Vagina (tissue), 2 donors: ENCODE data around the gene ZNF593OS. TPM values are rescaled to one million over a fixed set of nuclear protein-coding genes. Genes with fewer than 3 reads are reported as not detected.

Experiments used
- DNase-seq, 2 donors: peaks; one replicate each; pipeline ENCODE4 v3.0.0-alpha.2; 2017; ENCODE audit errors: extremely low spot score in 2 of 2
- H3K27ac ChIP-seq: fragments of 200-600 bp; sonication (generic); one replicate; pipeline ENCODE4 v1.5.1; 2019
- H3K27me3 ChIP-seq: fragments of 200-600 bp; sonication (generic); one replicate; pipeline ENCODE4 v1.5.1; 2019
- H3K36me3 ChIP-seq, 2 donors: fragments of 200-600 bp; sonication (generic); one replicate each; pipeline ENCODE4 v1.5.1; 2017 to 2019
- H3K4me1 ChIP-seq: fragments of 200-600 bp; sonication (generic); one replicate; pipeline ENCODE4 v1.5.1; 2019
- H3K4me3 ChIP-seq, 2 donors: fragments of 200-600 bp; sonication (generic); 1 replicate in 1 of 2; 2 replicates in 1 of 2; pipeline ENCODE4 v1.5.1; 2016 to 2019
- H3K9me3 ChIP-seq: fragments of 200-600 bp; sonication (generic); one replicate; pipeline ENCODE4 v1.5.1; 2019
- POLR2A ChIP-seq, 2 donors: fragments of 450-650 bp; IDR thresholded peaks; one replicate each; pipeline ENCODE4 v1.6.1; 2017; ENCODE audit warnings: antibody characterized with exemption in 2 of 2, mild to moderate bottlenecking in 2 of 2, moderate library complexity in 2 of 2
- POLR2AphosphoS5 ChIP-seq, 2 donors: sonication (generic); formaldehyde crosslinking; IDR thresholded peaks; one replicate each; pipeline ENCODE4 v1.9.0; 2017; ENCODE audit warnings: antibody characterized with exemption in 2 of 2, mild to moderate bottlenecking in 2 of 2, low read depth in 1 of 2; ENCODE audit not compliant: insufficient read depth in 1 of 2
- intact Hi-C: fragments of 100-400 bp; cut with DNase I; formaldehyde crosslinking; loops from one replicate; pipeline ENCODE4 v1.15.1; 2023
- total RNA-seq: library from RNA; depleted of rRNA; stranded (reverse); fragments of >200 nt; gene quantifications from one replicate; pipeline ENCODE4 v1.2.3, GENCODE V29; 2016
- TF ChIP-seq, protein P1 (sequence below), 3 experiments: fragments of 450-650 bp in 2 of 3; fragments of 200-600 bp in 1 of 3; sonication (generic) in 1 of 3; IDR thresholded peaks; one replicate each; pipeline ENCODE4 v1.5.1; 2017 to 2019; ENCODE audit warnings: antibody characterized with exemption in 3 of 3, mild to moderate bottlenecking in 2 of 3, moderate library complexity in 2 of 3

ZNF593OS gene
- total RNA-seq, 1 donor from 2014 or later: not detected

DNA sequence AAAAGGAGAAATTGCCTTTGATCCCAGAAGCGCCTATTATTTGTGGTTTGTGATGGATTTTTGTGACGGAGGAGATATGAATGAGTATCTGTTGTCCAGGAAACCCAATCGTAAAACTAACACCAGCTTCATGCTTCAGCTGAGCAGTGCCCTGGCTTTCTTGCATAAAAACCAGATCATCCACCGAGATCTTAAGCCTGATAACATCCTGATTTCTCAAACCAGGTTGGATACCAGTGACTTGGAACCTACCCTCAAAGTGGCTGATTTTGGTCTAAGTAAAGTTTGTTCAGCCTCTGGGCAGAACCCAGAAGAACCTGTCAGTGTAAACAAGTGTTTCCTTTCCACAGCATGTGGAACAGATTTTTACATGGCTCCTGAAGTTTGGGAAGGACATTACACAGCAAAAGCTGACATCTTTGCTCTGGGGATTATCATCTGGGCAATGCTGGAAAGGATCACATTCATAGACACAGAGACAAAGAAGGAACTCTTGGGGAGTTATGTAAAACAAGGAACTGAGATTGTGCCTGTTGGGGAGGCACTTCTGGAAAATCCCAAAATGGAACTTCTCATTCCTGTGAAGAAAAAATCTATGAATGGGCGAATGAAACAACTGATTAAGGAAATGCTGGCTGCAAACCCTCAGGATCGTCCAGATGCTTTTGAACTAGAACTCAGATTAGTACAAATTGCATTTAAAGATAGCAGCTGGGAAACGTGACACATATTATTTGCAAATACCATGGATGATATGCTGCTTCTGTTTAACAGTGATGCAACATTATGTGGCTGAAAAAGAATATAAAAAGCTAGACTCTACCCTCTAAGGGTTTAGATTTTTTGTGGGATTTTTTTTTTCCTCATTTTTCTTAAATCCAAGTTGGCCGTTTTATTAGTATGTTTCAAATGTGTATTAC lies 49.5 kb downstream of the ZNF593OS start:
- intact Hi-C loops: no loop called here
- Histone ChIP-seq H3K4me1 (peaks cover 21% of the 10 kb centered on the region), H3K27me3 (no peaks in the 10 kb centered on the region), H3K27ac (no peak overlapping the region), H3K4me3 (no peak overlapping the region), H3K9me3 (no peaks in the 10 kb centered on the region), H3K36me3 (peaks cover 0 to 20% of the 10 kb centered on the region in 2 donors)
- no peak for DNase-seq
- no peak for TF ChIP-seq POLR2AphosphoS5 (IDR thresholded peaks at IDR 0.05; ENCODE audit: insufficient read depth in 1 of 2, low read depth in 1 of 2)
- no peak for TF ChIP-seq POLR2A (IDR thresholded peaks at IDR 0.05)
- TF ChIP-seq, protein P1, sequence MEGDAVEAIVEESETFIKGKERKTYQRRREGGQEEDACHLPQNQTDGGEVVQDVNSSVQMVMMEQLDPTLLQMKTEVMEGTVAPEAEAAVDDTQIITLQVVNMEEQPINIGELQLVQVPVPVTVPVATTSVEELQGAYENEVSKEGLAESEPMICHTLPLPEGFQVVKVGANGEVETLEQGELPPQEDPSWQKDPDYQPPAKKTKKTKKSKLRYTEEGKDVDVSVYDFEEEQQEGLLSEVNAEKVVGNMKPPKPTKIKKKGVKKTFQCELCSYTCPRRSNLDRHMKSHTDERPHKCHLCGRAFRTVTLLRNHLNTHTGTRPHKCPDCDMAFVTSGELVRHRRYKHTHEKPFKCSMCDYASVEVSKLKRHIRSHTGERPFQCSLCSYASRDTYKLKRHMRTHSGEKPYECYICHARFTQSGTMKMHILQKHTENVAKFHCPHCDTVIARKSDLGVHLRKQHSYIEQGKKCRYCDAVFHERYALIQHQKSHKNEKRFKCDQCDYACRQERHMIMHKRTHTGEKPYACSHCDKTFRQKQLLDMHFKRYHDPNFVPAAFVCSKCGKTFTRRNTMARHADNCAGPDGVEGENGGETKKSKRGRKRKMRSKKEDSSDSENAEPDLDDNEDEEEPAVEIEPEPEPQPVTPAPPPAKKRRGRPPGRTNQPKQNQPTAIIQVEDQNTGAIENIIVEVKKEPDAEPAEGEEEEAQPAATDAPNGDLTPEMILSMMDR (IDR thresholded peaks at IDR 0.05): no peak

DNA sequence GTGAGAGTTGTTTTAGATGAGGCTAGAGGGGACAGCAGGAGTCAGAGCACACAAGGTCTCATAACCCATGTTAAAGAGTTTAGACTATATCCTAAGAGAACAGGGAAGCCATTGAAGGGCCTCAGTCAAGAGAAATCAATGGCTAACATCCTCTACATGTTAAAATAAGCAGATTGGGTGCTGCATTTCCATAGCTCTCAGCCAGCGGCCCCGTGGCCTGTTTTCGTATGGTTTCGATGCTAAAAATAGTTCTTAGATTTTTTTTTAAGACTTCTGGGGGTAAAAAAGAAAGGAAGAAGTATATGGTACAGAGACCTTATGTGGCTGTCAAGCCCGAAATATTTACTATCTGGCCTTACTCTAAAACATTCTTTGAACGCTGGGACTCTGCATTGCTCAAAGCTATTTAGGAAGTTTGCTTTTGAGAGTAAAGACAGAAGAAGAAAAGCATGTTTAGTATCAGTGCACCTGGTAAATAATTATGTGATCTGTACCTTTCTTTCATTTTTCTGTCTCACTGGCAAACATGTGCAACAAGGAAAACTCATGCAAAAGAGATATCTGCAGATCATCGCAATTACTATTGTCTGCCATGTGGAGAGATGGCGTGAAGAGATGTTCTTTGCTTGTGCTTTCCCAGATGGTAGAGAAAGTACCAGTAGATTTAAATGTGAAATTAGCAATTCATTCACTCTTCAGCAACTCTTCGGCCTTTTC lies 51.6 kb downstream of the ZNF593OS start:
- H3K4me1 ChIP-seq: peaks cover 5% of the 10 kb centered on the region
- TF ChIP-seq, protein P1 (IDR thresholded peaks at IDR 0.05): no peak
- TF ChIP-seq POLR2AphosphoS5 (IDR thresholded peaks at IDR 0.05; ENCODE audit: insufficient read depth in 1 of 2, low read depth in 1 of 2) (no peak), POLR2A (IDR thresholded peaks at IDR 0.05) (no peak)

More for the DNA sequence above, 51.6 kb downstream of the ZNF593OS start:
- intact Hi-C loops: no loop called here
- peaks cover 0 to 36% of the 10 kb centered on the region in 2 donors for H3K36me3 ChIP-seq
- no peaks in the 10 kb centered on the region for H3K9me3 ChIP-seq
- no peak overlapping the region for H3K27ac ChIP-seq
- no peak overlapping the region for H3K4me3 ChIP-seq
- H3K27me3 ChIP-seq: no peaks in the 10 kb centered on the region
- DNase-seq: no peak

Other genes with a start within 250 kb of the ZNF593OS start
- 7.1 TPM for gene PAFAH2, start 173.8 kb downstream of the ZNF593OS start, total RNA-seq
- gene EXTL1, start 150.1 kb downstream of the ZNF593OS start, total RNA-seq: 0.74 TPM
- gene SLC30A2, start 125.7 kb downstream of the ZNF593OS start, total RNA-seq: not detected
- not detected for gene TRIM63, start 104.2 kb downstream of the ZNF593OS start, total RNA-seq
- 5.6 TPM for gene PDIK1L, start 60.0 kb downstream of the ZNF593OS start, total RNA-seq
- gene FAM110D, start 12.8 kb downstream of the ZNF593OS start, total RNA-seq: 4.2 TPM
- not detected for gene C1orf232, start 2.9 kb downstream of the ZNF593OS start, total RNA-seq
- 18.7 TPM for gene ZNF593, start 1.9 kb downstream of the ZNF593OS start, total RNA-seq
- 21.9 TPM for gene CNKSR1, start 5.7 kb upstream of the ZNF593OS start, total RNA-seq
- not detected for gene CATSPER4, start 18.8 kb upstream of the ZNF593OS start, total RNA-seq
- 9.1 TPM for gene CEP85, start 62.4 kb upstream of the ZNF593OS start, total RNA-seq
- gene SH3BGRL3, start 108.3 kb upstream of the ZNF593OS start, total RNA-seq: 115 TPM
- gene UBXN11, start 134.8 kb upstream of the ZNF593OS start, total RNA-seq: 7.1 TPM
- 8.1 TPM for gene CD52, start 146.1 kb upstream of the ZNF593OS start, total RNA-seq
- 67.0 TPM for gene CRYBG2, start 182.3 kb upstream of the ZNF593OS start, total RNA-seq
- gene ZNF683, start 200.9 kb upstream of the ZNF593OS start, total RNA-seq: not detected
- not detected for gene LIN28A, start 239.0 kb upstream of the ZNF593OS start, total RNA-seq